Fibroblast of skin of left quadriceps (primary cell): ENCODE data around the gene UBQLN4.

Experiments used
- DNase-seq, 2 experiments: peaks; one replicate each; pipeline ENCODE4 v3.0.0-alpha.2; 2013; ENCODE audit warnings: low read depth in 2 of 2

UBQLN4 gene

GRCh38 chr1:156014829-156015228 lies 38.8 kb downstream of the UBQLN4 start:
- no peak for DNase-seq

DNA sequence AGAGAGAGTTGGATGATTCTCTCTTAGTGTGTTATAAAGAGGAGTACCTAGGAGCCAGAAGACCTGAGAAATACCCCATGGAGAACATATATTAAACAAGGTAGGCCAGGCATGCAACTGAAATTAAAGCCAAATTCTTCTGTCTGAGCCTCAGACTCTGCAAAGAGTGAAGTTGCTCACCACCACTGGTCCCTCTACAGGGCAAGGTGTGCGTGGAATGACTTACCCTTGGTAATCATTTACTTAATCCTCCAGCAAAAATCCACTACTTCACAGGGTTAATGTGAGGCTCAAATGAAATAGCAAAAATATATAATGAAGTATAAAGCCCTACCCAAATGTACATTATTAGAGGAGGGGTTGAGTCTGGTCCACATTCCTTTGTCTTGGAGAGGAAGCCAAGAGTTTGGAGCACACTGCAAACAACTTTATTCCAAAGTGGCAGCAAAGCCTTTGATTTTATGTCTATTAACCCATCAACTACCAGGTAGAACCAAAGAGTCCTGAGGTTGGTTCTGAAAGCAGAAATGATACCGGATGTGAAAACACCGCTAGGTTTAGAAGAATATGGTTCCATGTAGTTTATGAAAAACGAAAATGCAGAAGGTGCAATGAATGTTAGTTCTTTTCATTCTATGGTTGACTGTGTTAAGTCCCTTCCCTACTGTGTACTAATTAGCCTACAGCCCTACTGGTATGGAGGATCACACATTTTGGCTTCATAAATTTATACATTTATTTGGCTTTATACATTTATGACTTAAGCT lies 41.4 kb downstream of the UBQLN4 start:
- DNase-seq = no peak

- no peak for DNase-seq
These were observed 44.2 kb downstream of the UBQLN4 start for GRCh38 chr1:156009404-156009803.

DNA sequence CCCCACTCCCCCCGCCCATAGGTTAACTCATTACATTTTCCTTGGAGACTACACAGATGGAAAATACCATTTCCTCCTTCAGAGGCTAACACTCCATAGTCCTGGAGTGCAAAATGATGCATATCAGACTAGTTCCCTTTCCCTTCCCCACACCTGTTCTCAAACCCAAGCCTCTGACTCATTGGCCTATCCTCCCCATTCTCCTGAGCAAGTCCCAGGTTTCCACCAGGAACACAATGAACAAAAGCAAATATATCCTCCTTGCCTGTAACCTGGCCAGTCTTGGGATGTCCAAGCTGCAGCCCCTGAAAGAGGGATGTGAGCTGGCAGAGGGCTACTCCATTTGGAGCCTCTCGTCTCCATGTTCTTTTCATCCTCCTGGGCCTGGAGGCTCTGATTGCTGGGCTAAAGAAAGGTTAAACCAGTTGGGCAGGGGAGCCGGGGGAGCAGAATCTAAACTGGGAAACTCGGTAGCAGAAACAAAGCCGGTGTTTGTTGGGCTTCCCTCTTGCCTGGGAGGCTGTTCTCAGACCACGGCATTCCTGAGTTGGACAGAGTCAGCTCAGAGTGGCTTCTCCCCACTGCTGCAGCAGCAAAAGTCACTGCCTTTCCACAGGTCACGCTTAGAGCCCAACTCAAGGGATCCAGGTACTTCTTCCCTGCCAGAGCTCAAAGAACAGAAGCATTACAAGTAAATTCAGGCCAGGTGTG lies 46.8 kb downstream of the UBQLN4 start:
- no peak for DNase-seq

DNA sequence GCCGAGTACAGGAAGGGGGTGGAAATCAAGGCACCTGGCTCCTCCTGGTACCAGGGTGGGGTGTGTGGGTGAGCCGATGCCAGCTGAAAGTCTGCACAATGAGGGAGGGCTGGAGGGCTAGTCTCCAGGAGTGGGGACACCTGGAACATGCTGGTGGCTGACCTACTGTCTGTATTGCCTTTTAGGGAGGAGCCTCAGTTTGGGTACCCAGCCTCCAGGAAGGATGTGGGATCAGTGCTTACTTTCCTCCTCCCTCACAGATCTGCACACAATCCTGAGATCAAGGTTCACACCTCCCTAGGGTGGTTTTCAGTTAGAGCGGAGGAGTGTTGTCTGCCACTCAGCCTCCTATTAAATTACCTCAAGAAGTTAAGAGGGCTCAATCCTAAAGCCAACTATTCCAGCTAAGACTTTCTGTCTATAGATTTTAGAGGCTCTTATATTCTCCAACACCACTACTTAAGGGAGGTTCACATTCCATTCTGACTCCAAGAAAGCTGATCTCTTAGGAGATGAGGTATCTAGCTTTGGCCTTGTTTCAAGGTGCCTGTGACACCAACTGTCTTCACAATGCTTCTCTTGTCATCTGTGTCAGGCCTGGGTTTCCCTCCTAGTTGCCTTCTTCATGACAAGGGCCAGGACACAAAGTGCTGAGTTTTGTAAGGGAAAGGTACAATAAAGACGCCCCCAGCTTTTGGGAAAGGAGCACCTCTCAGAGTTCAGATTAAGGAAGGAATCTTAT lies 48.6 kb downstream of the UBQLN4 start:
- no peak for DNase-seq

DNA sequence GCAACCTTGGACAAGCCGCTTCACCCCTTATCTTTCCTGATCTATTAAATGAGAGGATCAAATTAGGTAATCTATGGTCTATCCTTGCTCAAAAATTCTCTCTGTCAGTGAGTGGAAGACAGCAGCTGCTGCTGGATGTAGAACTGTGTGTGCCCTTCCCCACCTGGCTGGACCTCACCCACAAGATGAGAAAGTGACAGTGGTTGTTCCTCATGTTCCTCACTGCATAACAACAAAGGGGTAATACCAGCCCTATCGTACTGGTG lies 49.7 kb downstream of the UBQLN4 start:
- no peak for DNase-seq

GRCh38 chr1:156002188-156002911 lies 51.2 kb downstream of the UBQLN4 start:
- DNase-seq = no peak

- DNase-seq = peak; percentile 56 to 57
These were observed 51.9 kb downstream of the UBQLN4 start for GRCh38 chr1:156001662-156002171.

GRCh38 chr1:156001021-156001661 lies 52.5 kb downstream of the UBQLN4 start:
- DNase-seq = no peak

GRCh38 chr1:155999964-156000363 lies 53.6 kb downstream of the UBQLN4 start:
- no peak for DNase-seq

DNA sequence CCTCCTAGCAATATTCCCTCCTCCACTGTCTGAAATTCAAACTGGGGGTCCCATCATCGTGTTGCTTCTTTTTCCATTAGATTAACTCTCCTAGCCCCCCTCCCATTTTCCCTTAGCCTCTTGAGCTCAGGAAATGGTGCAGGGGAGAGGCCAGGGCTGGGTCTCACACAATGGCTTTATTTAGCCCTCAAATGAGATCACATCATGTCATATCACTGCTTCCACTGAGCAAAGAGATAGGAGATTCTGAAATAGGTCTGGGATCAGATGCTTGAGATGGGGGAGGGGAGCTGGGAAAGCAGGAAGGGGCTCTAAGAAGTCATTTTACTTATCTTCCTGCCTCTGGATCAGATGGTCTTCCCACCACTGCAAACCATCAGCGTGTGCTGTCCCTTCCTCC lies 57.4 kb downstream of the UBQLN4 start:
- no peak for DNase-seq

GRCh38 chr1:155993595-155993994 lies 60.0 kb downstream of the UBQLN4 start:
- DNase-seq = no peak

DNA sequence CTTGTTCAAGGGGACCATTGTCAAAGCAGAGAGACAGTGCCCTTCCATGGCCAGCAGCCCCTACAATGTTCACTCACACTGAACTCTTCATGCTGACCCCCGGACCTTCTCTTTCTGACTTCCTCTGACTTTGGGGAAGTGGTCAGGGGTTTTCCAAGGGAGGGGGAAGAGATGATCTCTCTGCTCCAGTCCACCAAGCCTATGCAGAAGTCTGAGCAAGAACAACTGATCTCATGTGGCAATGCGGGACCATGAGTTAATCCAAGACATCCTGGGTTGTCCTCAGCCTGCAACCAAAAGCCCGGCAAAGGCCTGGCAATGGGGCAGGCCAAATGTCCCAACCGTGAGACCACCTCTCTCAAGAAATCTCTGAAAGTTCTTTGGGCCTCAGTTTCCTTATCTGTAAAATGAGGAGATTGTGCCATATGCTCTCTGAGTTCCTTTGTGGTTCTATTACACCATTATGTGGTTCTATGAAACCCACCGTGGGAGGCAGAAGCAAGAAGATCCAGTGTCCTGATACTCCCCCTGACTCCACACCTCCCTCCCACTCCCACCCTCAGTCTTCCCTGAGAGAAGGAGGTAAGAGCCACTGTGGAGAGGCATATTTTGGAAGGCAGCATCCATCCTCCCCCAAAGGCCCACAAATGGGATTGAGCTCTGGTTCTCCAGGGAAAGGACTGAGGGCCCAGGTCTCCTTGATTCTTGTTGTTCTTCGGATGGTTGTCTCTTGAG lies 63.4 kb downstream of the UBQLN4 start:
- no peak for DNase-seq

GRCh38 chr1:155989242-155990004 lies 64.2 kb downstream of the UBQLN4 start:
- DNase-seq = no peak
